ENCODE results near the gene DCLRE1C.

- no peak for TF ChIP-seq CTCF (IDR thresholded peaks at IDR 0.05; ENCODE audit: poor library complexity)
- no peak for TF ChIP-seq EZH2 (IDR thresholded peaks at IDR 0.05; ENCODE audit: borderline replicate concordance)
- no peak for TF ChIP-seq EZH2phosphoT487 (IDR thresholded peaks at IDR 0.05; ENCODE audit: low read depth, severe bottlenecking, unreplicated experiment)
Measured at GRCh38 chr10:14958872-14959220, 5.0 kb upstream of the DCLRE1C start.
